ENCODE results near the gene PKNOX2. TPM values are rescaled to one million over a fixed set of nuclear protein-coding genes. Genes with fewer than 3 reads are reported as not detected.

Gene PKNOX2
- total RNA-seq, 2 experiments from 2014 or later: not detected

GRCh38 chr11:125199915-125200314 is 35.4 kb downstream of the PKNOX2 start:
- peaks cover 11% of the 10 kb centered on the region for H3K27me3 Mint-ChIP-seq

DNA sequence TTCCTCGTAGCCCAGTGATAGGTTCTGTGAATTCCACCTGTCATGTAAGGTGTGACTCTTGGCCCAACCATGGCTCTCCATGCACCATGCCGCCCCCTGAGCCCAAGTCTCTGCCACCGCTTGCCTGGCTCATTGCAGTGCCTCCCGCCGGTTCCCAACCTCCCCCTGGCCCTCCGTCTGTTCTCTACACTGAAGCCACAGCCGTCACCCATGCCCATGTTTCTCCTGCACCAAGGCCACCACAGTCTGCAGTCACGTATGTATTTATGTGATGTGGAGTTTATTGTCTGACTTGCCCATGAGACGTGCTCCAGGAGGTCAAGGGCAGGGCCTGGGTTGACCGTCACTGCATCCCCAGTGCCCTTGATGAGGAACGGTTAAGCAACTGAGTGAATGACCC is 35.9 kb downstream of the PKNOX2 start:
- CTCF ChIA-PET: no interaction called here
- H3K27me3 Mint-ChIP-seq: peaks cover 11% of the 10 kb centered on the region
- DNase-seq: no peak
- POLR2A ChIA-PET: no interaction called here
- no peak overlapping the region for H3K4me3 Mint-ChIP-seq
- intact Hi-C loops (cut with micrococcal nuclease): no loop called here
- no peaks in the 10 kb centered on the region for H3K9me3 Mint-ChIP-seq
- no peaks in the 10 kb centered on the region for H3K36me3 Mint-ChIP-seq
- no peaks in the 10 kb centered on the region for H3K4me1 Mint-ChIP-seq (ENCODE audit: low read depth)
- no peak overlapping the region for H3K27ac Mint-ChIP-seq

More at GRCh38 chr11:125199915-125200314, 35.4 kb downstream of the PKNOX2 start:
- Mint-ChIP-seq H3K9me3 (no peaks in the 10 kb centered on the region), H3K27ac (no peak overlapping the region), H3K4me1 (ENCODE audit: low read depth) (no peaks in the 10 kb centered on the region), H3K4me3 (no peak overlapping the region), H3K36me3 (no peaks in the 10 kb centered on the region)
- POLR2A ChIA-PET: no interaction called here
- intact Hi-C loops (cut with micrococcal nuclease): no loop called here
- DNase-seq: no peak
- CTCF ChIA-PET: no interaction called here

- intact Hi-C loops (cut with micrococcal nuclease): no loop called here
- Mint-ChIP-seq H3K27ac (no peak overlapping the region), H3K4me1 (ENCODE audit: low read depth) (no peaks in the 10 kb centered on the region), H3K9me3 (no peaks in the 10 kb centered on the region), H3K36me3 (no peaks in the 10 kb centered on the region), H3K4me3 (no peak overlapping the region), H3K27me3 (peaks cover 14% of the 10 kb centered on the region)
- no peak for DNase-seq
- ChIA-PET POLR2A (no interaction called here), CTCF (no interaction called here)
These were observed 37.1 kb downstream of the PKNOX2 start for GRCh38 chr11:125201525-125202141.

DNA sequence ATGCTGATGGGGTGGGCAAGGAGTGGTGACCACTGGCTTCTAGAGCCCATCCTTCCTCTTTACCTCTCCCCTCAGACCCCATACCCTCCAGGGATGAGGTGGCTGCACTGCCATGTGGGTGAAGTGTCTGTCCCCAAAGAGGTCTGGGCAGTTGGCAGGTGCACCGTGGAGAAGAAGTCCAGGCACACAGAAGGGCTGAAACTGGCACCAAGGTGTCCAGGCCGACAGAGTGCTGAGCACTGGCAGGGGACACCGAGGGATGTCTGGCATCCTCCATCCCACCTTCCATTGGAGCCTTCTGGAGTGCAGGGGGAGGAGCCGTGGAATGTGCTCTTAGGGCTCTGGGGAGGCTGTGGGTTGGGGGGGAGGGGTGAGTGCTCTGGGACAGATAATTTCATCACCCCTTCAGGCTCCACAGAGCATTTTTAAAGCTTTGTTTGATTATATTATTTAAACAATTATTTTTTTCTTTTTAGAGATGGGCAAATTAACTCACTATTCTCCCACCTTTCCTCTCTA is 37.9 kb downstream of the PKNOX2 start:
- intact Hi-C loops (cut with micrococcal nuclease): no loop called here
- H3K4me3 Mint-ChIP-seq: no peak overlapping the region
- DNase-seq: no peak
- H3K27ac Mint-ChIP-seq: no peak overlapping the region
- no peaks in the 10 kb centered on the region for H3K4me1 Mint-ChIP-seq (ENCODE audit: low read depth)
- ChIA-PET POLR2A (no interaction called here), CTCF (interaction anchor here (0.6 kb wide), 1 partner anchor 253 kb away, joined by 3 read pairs; no protein-coding TSS in a partner anchor)
- H3K9me3 Mint-ChIP-seq: no peaks in the 10 kb centered on the region
- peaks cover 14% of the 10 kb centered on the region for H3K27me3 Mint-ChIP-seq
- H3K36me3 Mint-ChIP-seq: no peaks in the 10 kb centered on the region

DNA sequence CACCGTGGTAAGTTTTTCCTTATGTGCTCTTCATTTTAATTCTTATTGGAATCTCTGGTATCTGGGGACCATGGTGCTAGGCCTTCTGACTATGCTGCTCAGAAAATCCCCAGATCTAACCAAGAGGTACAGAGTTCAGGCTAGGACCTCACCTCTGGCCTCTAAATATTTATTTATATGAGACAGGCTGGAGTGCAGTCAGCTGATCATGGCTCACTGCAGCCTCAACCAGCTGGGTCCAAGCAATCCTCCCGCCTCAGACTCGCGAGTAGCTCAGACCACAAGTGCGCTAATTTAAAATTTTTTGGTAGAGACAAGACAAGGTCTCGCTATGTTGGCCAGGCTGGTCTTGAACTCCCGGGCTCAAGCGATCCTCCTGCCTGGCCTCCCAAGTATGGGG is 38.4 kb downstream of the PKNOX2 start:
- DNase-seq: no peak
- Mint-ChIP-seq H3K4me3 (no peak overlapping the region), H3K27ac (no peak overlapping the region), H3K36me3 (no peaks in the 10 kb centered on the region), H3K4me1 (ENCODE audit: low read depth) (no peaks in the 10 kb centered on the region), H3K9me3 (no peaks in the 10 kb centered on the region), H3K27me3 (peaks cover 14% of the 10 kb centered on the region)
- POLR2A ChIA-PET: no interaction called here
- CTCF ChIA-PET: no interaction called here
- intact Hi-C loops (cut with micrococcal nuclease): no loop called here

- Mint-ChIP-seq H3K27ac (no peak overlapping the region), H3K4me3 (no peak overlapping the region), H3K9me3 (no peaks in the 10 kb centered on the region), H3K4me1 (ENCODE audit: low read depth) (no peaks in the 10 kb centered on the region), H3K36me3 (no peaks in the 10 kb centered on the region), H3K27me3 (peaks cover 12% of the 10 kb centered on the region)
- intact Hi-C loops (cut with micrococcal nuclease): no loop called here
- POLR2A ChIA-PET: no interaction called here
- CTCF ChIA-PET: interaction anchor here (0.6 kb wide), 1 partner anchor 223 kb away, joined by 5 read pairs; no protein-coding TSS in a partner anchor
- no peak for DNase-seq
These were observed 43.4 kb downstream of the PKNOX2 start for GRCh38 chr11:125207866-125208425.

GRCh38 chr11:125210066-125210465 is 45.5 kb downstream of the PKNOX2 start:
- no peak for DNase-seq
- Mint-ChIP-seq H3K9me3 (no peaks in the 10 kb centered on the region), H3K4me1 (ENCODE audit: low read depth) (no peaks in the 10 kb centered on the region), H3K27ac (no peak overlapping the region), H3K4me3 (no peak overlapping the region), H3K27me3 (peaks cover 14% of the 10 kb centered on the region), H3K36me3 (no peaks in the 10 kb centered on the region)
- intact Hi-C loops (cut with micrococcal nuclease): no loop called here
- ChIA-PET POLR2A (no interaction called here), CTCF (no interaction called here)

- no peaks in the 10 kb centered on the region for H3K9me3 Mint-ChIP-seq
- H3K36me3 Mint-ChIP-seq: no peaks in the 10 kb centered on the region
- DNase-seq: no peak
- ChIA-PET POLR2A (no interaction called here), CTCF (no interaction called here)
- H3K4me3 Mint-ChIP-seq: no peak overlapping the region
- no peaks in the 10 kb centered on the region for H3K4me1 Mint-ChIP-seq (ENCODE audit: low read depth)
- no peak overlapping the region for H3K27ac Mint-ChIP-seq
- intact Hi-C loops (cut with micrococcal nuclease): no loop called here
- H3K27me3 Mint-ChIP-seq: peaks cover 11% of the 10 kb centered on the region
These were observed 46.8 kb downstream of the PKNOX2 start for GRCh38 chr11:125211191-125211947.

- no peak overlapping the region for H3K4me3 Mint-ChIP-seq
- DNase-seq: no peak
- no peaks in the 10 kb centered on the region for H3K9me3 Mint-ChIP-seq
- H3K27ac Mint-ChIP-seq: no peak overlapping the region
- H3K4me1 Mint-ChIP-seq (ENCODE audit: low read depth): no peaks in the 10 kb centered on the region
- H3K27me3 Mint-ChIP-seq: peaks cover 12% of the 10 kb centered on the region
- intact Hi-C loops (cut with micrococcal nuclease): no loop called here
- CTCF ChIA-PET: no interaction called here
- POLR2A ChIA-PET: no interaction called here
- H3K36me3 Mint-ChIP-seq: no peaks in the 10 kb centered on the region
These were observed 47.4 kb downstream of the PKNOX2 start for GRCh38 chr11:125211948-125212340.

GRCh38 chr11:125214601-125215565 is 50.3 kb downstream of the PKNOX2 start:
- H3K27me3 Mint-ChIP-seq: peaks cover 28% of the 10 kb centered on the region
- intact Hi-C loops (cut with micrococcal nuclease): no loop called here
- no peaks in the 10 kb centered on the region for H3K36me3 Mint-ChIP-seq
- no peak for DNase-seq
- no peak overlapping the region for H3K27ac Mint-ChIP-seq
- CTCF ChIA-PET: no interaction called here
- POLR2A ChIA-PET: no interaction called here
- no peaks in the 10 kb centered on the region for H3K4me1 Mint-ChIP-seq (ENCODE audit: low read depth)
- no peak overlapping the region for H3K4me3 Mint-ChIP-seq
- no peaks in the 10 kb centered on the region for H3K9me3 Mint-ChIP-seq

GRCh38 chr11:125215976-125216375 is 51.4 kb downstream of the PKNOX2 start:
- no peaks in the 10 kb centered on the region for H3K4me1 Mint-ChIP-seq (ENCODE audit: low read depth)
- peaks cover 28% of the 10 kb centered on the region for H3K27me3 Mint-ChIP-seq
- no peak for DNase-seq
- intact Hi-C loops (cut with micrococcal nuclease): no loop called here
- ChIA-PET CTCF (interaction anchor here (0.6 kb wide), 1 partner anchor 12 kb away, joined by 3 read pairs; no protein-coding TSS in a partner anchor), POLR2A (no interaction called here)
- no peaks in the 10 kb centered on the region for H3K9me3 Mint-ChIP-seq
- H3K36me3 Mint-ChIP-seq: no peaks in the 10 kb centered on the region
- H3K4me3 Mint-ChIP-seq: no peak overlapping the region
- no peak overlapping the region for H3K27ac Mint-ChIP-seq

DNA sequence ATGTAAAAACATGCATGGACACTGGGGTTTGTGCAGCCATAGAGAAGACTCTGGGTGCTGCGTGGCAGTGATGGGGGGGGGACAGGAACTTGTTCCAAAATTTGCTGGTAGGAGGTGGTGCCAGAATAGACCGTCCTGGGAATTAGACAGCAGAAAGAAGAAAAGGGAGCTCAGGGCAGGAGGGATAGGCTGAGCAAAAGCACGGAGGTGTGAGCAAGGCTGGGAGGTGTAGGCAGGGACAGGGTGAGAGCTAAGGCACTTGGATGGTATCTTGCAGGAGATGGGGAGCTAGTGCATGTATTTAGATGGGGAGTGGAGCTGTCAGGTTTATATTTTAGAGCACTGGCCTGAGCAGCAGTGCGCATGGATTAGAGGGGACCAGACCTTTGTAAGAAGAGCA is 53.8 kb downstream of the PKNOX2 start:
- POLR2A ChIA-PET: no interaction called here
- CTCF ChIA-PET: no interaction called here
- intact Hi-C loops (cut with micrococcal nuclease): no loop called here
- Mint-ChIP-seq H3K27me3 (peaks cover 24% of the 10 kb centered on the region), H3K4me3 (no peak overlapping the region), H3K4me1 (ENCODE audit: low read depth) (no peaks in the 10 kb centered on the region), H3K36me3 (no peaks in the 10 kb centered on the region), H3K27ac (no peak overlapping the region), H3K9me3 (no peaks in the 10 kb centered on the region)
- DNase-seq: no peak

All from activated CD4-positive, alpha-beta memory T cell treated with anti-CD3 and anti-CD28 coated beads for 36 hours (primary cell).